Panc1 (cell line): ENCODE data around the gene PGLYRP2. TPM values are rescaled to one million over a fixed set of nuclear protein-coding genes. Genes with fewer than 3 reads are reported as not detected.

ENCODE experiments used
- ATAC-seq: fragments of 200-7000 bp; cut with Tn5 transposase; 2 replicates; pipeline ENCODE4 v1.9.1; 2020; ENCODE audit warnings: mild to moderate bottlenecking, moderate library complexity
- BruUV-seq: library from RNA; stranded (reverse); fragments of 400-500 nt; replicated peaks from 2 replicates; lab custom pipeline; 2021; lab: Mats Ljungman, UMichigan
- CTCF ChIA-PET: fragments of 300-600 bp; sonication (Branson Sonifier 250); formaldehyde crosslinking; loops from one replicate; lab custom pipeline; 2022; ENCODE audit warnings: antibody characterized with exemption; lab: Charles Lee
- POLR2A ChIA-PET: fragments of 300-600 bp; sonication (Branson Sonifier 250); formaldehyde crosslinking; loops from one replicate; lab custom pipeline; 2022; ENCODE audit warnings: antibody characterized with exemption; lab: Charles Lee
- DNase-seq: peaks from one replicate; pipeline ENCODE4 v3.0.0-alpha.2; 2010; ENCODE audit warnings: low read depth, low spot score
- H3K27ac ChIP-seq: 2 replicates; pipeline ENCODE4 v1.5.1; 2011; ENCODE audit warnings: mild to moderate bottlenecking, low read length, inconsistent platforms
- H3K27me3 ChIP-seq: fragments of 200-500 bp; sonication (Bioruptor generic); 2 replicates; pipeline ENCODE4 v1.6.0; 2014; ENCODE audit warnings: low read length, inconsistent platforms; ENCODE audit not compliant: control insufficient read depth, insufficient read depth
- H3K36me3 ChIP-seq: fragments of 200-500 bp; sonication (Bioruptor generic); 2 replicates; pipeline ENCODE4 v1.5.1; 2014; ENCODE audit warnings: inconsistent platforms, mild to moderate bottlenecking, low read length, moderate library complexity; ENCODE audit not compliant: control insufficient read depth, insufficient read depth
- H3K4me1 ChIP-seq: 2 replicates; pipeline ENCODE4 v1.5.1; 2011; ENCODE audit warnings: inconsistent platforms, mild to moderate bottlenecking, low read length, moderate library complexity; ENCODE audit not compliant: control insufficient read depth, insufficient read depth
- H3K4me3 ChIP-seq, 2 experiments: 2 replicates each; pipeline ENCODE4 v1.5.1; 2011 to 2012; ENCODE audit warnings: low read depth in 2 of 2, low read length in 2 of 2, mild to moderate bottlenecking in 2 of 2, inconsistent platforms in 1 of 2, moderate library complexity in 1 of 2
- H3K9me3 ChIP-seq: fragments of 200-500 bp; sonication (Bioruptor generic); 2 replicates; pipeline ENCODE4 v1.5.1; 2014; ENCODE audit warnings: low read depth, mild to moderate bottlenecking, inconsistent platforms, low read length, moderate library complexity; ENCODE audit not compliant: control insufficient read depth, insufficient read depth
- CTCF ChIP-seq: fragments of 450-650 bp; IDR thresholded peaks from 2 replicates; pipeline ENCODE4 v1.5.1; 2017; ENCODE audit warnings: mild to moderate bottlenecking
- POLR2AphosphoS5 ChIP-seq: IDR thresholded peaks from 2 replicates; pipeline ENCODE4 v1.6.1; 2012; ENCODE audit warnings: mild to moderate bottlenecking, low read depth, low read length, moderate library complexity
- SIN3A ChIP-seq: IDR thresholded peaks from 2 replicates; pipeline ENCODE4 v1.6.1; 2012; ENCODE audit warnings: low read depth, mild to moderate bottlenecking, low read length, moderate library complexity, borderline replicate concordance; ENCODE audit not compliant: insufficient read depth
- TCF7L2 ChIP-seq: IDR thresholded peaks from 2 replicates; pipeline ENCODE4 v1.6.1; 2011; ENCODE audit warnings: mild to moderate bottlenecking, low read depth, low read length, inconsistent platforms
- in situ Hi-C: cut with HindIII; loops from 2 replicates; pipeline ENCODE4 v1.10.0; 2016; ENCODE audit warnings: low sequenced_read_pairs, low pct_unique_long_range_greater_than_20kb
- intact Hi-C: fragments of 100-400 bp; cut with micrococcal nuclease; formaldehyde crosslinking; loops from one replicate; pipeline ENCODE4 v1.10.0; 2022; ENCODE audit not compliant: unreplicated experiment
- total RNA-seq: library from RNA; stranded (reverse); gene quantifications from one replicate; pipeline ENCODE4 v1.2.1, GENCODE V29; 2021; ENCODE audit not compliant: unreplicated experiment
- TF ChIP-seq, protein P1 (sequence below), 2 experiments: IDR thresholded peaks; 2 replicates each; pipeline ENCODE4 v1.6.1; 2011 to 2012; ENCODE audit warnings: low read depth in 2 of 2, control low read depth in 1 of 2, low read length in 1 of 2, mild to moderate bottlenecking in 1 of 2, moderate library complexity in 1 of 2; ENCODE audit not compliant: insufficient read depth in 1 of 2

Gene PGLYRP2
- total RNA-seq, 1 experiment from 2014 or later: not detected

DNA sequence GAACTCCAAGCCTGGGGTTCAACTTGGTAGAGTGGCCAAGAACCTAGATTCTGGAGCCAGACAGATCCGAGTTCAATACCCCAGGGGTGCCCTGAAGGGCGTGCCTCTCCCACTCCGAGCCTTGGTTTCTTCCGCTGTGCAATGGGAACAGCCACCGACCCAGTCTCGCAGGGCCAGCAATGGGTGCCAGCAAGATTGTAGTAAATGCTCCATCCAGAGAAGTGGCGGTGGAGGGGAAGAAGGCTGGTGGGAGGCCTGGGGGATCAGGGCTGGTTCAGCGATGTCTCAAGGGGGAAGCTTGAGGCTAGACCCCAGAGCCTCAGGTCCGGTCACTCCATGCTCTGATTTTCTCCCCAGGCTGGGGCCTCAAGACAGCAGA is 34.1 kb downstream of the PGLYRP2 start:
- ChIA-PET POLR2A (no interaction called here), CTCF (no interaction called here)
- no peaks in the 10 kb centered on the region for H3K36me3 ChIP-seq
- no TSS peak for BruUV-seq
- DNase-seq (no peak), ATAC-seq (no peak)
- H3K27ac ChIP-seq: no peak overlapping the region
- in situ Hi-C loops: no loop called here
- H3K4me3 ChIP-seq: no peak overlapping the region
- H3K4me1 ChIP-seq: no peaks in the 10 kb centered on the region; the same call in 1 of the 2 replicates
- no peaks in the 10 kb centered on the region for H3K27me3 ChIP-seq
- H3K9me3 ChIP-seq: no peaks in the 10 kb centered on the region
- TF ChIP-seq SIN3A (no peak), TCF7L2 (no peak), POLR2AphosphoS5 (no peak), CTCF (no peak)
- TF ChIP-seq, protein P1, sequence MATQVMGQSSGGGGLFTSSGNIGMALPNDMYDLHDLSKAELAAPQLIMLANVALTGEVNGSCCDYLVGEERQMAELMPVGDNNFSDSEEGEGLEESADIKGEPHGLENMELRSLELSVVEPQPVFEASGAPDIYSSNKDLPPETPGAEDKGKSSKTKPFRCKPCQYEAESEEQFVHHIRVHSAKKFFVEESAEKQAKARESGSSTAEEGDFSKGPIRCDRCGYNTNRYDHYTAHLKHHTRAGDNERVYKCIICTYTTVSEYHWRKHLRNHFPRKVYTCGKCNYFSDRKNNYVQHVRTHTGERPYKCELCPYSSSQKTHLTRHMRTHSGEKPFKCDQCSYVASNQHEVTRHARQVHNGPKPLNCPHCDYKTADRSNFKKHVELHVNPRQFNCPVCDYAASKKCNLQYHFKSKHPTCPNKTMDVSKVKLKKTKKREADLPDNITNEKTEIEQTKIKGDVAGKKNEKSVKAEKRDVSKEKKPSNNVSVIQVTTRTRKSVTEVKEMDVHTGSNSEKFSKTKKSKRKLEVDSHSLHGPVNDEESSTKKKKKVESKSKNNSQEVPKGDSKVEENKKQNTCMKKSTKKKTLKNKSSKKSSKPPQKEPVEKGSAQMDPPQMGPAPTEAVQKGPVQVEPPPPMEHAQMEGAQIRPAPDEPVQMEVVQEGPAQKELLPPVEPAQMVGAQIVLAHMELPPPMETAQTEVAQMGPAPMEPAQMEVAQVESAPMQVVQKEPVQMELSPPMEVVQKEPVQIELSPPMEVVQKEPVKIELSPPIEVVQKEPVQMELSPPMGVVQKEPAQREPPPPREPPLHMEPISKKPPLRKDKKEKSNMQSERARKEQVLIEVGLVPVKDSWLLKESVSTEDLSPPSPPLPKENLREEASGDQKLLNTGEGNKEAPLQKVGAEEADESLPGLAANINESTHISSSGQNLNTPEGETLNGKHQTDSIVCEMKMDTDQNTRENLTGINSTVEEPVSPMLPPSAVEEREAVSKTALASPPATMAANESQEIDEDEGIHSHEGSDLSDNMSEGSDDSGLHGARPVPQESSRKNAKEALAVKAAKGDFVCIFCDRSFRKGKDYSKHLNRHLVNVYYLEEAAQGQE (IDR thresholded peaks at IDR 0.05; ENCODE audit: insufficient read depth in 1 of 2, low read depth in 2 of 2, low read length in 1 of 2): no peak
- intact Hi-C loops: no loop called here

DNA sequence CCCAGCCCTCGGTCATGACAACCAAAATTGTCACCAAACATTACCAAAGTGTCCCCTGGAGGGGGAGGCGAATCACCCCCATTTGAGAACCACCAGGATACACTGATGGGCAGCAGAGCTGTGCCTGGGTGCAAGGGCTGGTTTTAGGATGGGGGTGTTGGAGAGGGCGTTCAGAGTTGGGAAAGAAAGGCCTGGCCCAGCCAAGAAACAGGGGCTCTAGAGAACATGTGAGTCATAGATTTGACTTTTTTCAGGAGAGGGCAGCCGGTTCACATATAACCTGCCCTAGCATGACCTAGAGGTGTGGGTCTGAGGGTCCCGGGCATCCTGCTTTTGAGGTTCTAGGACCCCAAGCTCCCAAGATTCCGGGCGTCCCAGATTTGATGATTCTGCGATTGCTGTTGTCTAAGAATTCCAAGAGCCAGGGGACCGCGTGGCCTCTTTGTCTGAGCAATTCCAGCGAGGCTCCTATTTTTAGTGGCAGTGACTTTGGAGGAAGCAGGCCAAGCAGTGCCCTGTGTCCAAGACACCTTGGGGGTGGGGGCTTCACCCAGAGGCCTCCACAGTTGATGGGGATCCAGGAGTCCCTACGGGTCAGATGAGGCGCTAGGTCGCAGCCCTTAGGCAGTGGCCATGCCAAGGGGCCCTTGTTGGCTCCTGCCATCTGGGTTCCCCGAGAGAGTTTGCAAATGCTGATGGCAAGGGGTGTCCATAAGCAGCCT is 34.6 kb downstream of the PGLYRP2 start:
- CTCF ChIA-PET: no interaction called here
- no TSS peak for BruUV-seq
- no peaks in the 10 kb centered on the region; the same call in 1 of the 2 replicates for H3K4me1 ChIP-seq
- ATAC-seq: no peak
- H3K9me3 ChIP-seq: no peaks in the 10 kb centered on the region
- DNase-seq: no peak
- no peak overlapping the region for H3K4me3 ChIP-seq
- H3K36me3 ChIP-seq: no peaks in the 10 kb centered on the region
- no peak for TF ChIP-seq CTCF
- no peak for TF ChIP-seq TCF7L2
- no peak for TF ChIP-seq SIN3A
- TF ChIP-seq, protein P1 (IDR thresholded peaks at IDR 0.05; ENCODE audit: insufficient read depth in 1 of 2, low read depth in 2 of 2, low read length in 1 of 2): no peak
- TF ChIP-seq POLR2AphosphoS5: no peak
- no peaks in the 10 kb centered on the region for H3K27me3 ChIP-seq
- in situ Hi-C loops: no loop called here
- H3K27ac ChIP-seq: no peak overlapping the region
- intact Hi-C loops: no loop called here
- POLR2A ChIA-PET: no interaction called here
